HG03095 (cell line): ENCODE measurements around the gene HAT1.

Source experiments
- ATAC-seq: cut with Tn5 transposase; IDR thresholded peaks from one replicate; pipeline ENCODE4 v1.9.1; 2021; ENCODE audit warnings: moderate library complexity; ENCODE audit not compliant: unreplicated experiment

The HAT1 gene

GRCh38 chr2:171919453-171919852, 2.8 kb upstream of the HAT1 start:
- ATAC-seq: no peak

- ATAC-seq: no peak
Measured at GRCh38 chr2:171921970-171922229, 361 bp upstream of the HAT1 start.

- no peak for ATAC-seq
Measured at GRCh38 chr2:171923206-171923605, 945 bp downstream of the HAT1 start.

GRCh38 chr2:171924170-171924942, 2.1 kb downstream of the HAT1 start:
- ATAC-seq: no peak

- ATAC-seq: no peak
Measured at GRCh38 chr2:171930385-171930784, 8.1 kb downstream of the HAT1 start.

- no peak for ATAC-seq
Measured at GRCh38 chr2:171939058-171939742, 16.9 kb downstream of the HAT1 start.

GRCh38 chr2:171939743-171940071, 17.4 kb downstream of the HAT1 start:
- no peak for ATAC-seq

- ATAC-seq: no peak
Measured at GRCh38 chr2:171941316-171941699, 19.0 kb downstream of the HAT1 start.

- no peak for ATAC-seq
Measured at GRCh38 chr2:171943869-171944268, 21.6 kb downstream of the HAT1 start.

GRCh38 chr2:171952276-171952675, 30.0 kb downstream of the HAT1 start:
- ATAC-seq: no peak

- ATAC-seq: no peak
Measured at GRCh38 chr2:171952748-171953147, 30.5 kb downstream of the HAT1 start.

GRCh38 chr2:171956135-171956825, 34.0 kb downstream of the HAT1 start:
- ATAC-seq: no peak

- ATAC-seq: no peak
Measured at GRCh38 chr2:171957061-171957460, 34.8 kb downstream of the HAT1 start.

GRCh38 chr2:171958475-171958874, 36.2 kb downstream of the HAT1 start:
- no peak for ATAC-seq

GRCh38 chr2:171959998-171960397, 37.7 kb downstream of the HAT1 start:
- no peak for ATAC-seq

GRCh38 chr2:171960570-171960969, 38.3 kb downstream of the HAT1 start:
- ATAC-seq: no peak

GRCh38 chr2:171963198-171963597, 40.9 kb downstream of the HAT1 start:
- no peak for ATAC-seq

- no peak for ATAC-seq
Measured at GRCh38 chr2:171964308-171964707, 42.0 kb downstream of the HAT1 start.

GRCh38 chr2:171965238-171965637, 43.0 kb downstream of the HAT1 start:
- no peak for ATAC-seq

GRCh38 chr2:171965661-171966060, 43.4 kb downstream of the HAT1 start:
- ATAC-seq: no peak

- ATAC-seq: no peak
Measured at GRCh38 chr2:171966235-171966634, 44.0 kb downstream of the HAT1 start.

- ATAC-seq: no peak
Measured at GRCh38 chr2:171966688-171967087, 44.4 kb downstream of the HAT1 start.
